Activated CD4-positive, alpha-beta T cell treated with anti-CD3 and anti-CD28 coated beads, Interleukin-2, amount 50 U/mL, for 1 hour (primary cell): ENCODE measurements around the gene BMP6.
A peak's percentile ranks its signal among the peaks of the same experiment; 100 is the strongest.

Source experiments
- DNase-seq: peaks from one replicate; pipeline ENCODE4 v3.0.0-alpha.2; 2020

Gene BMP6

DNA sequence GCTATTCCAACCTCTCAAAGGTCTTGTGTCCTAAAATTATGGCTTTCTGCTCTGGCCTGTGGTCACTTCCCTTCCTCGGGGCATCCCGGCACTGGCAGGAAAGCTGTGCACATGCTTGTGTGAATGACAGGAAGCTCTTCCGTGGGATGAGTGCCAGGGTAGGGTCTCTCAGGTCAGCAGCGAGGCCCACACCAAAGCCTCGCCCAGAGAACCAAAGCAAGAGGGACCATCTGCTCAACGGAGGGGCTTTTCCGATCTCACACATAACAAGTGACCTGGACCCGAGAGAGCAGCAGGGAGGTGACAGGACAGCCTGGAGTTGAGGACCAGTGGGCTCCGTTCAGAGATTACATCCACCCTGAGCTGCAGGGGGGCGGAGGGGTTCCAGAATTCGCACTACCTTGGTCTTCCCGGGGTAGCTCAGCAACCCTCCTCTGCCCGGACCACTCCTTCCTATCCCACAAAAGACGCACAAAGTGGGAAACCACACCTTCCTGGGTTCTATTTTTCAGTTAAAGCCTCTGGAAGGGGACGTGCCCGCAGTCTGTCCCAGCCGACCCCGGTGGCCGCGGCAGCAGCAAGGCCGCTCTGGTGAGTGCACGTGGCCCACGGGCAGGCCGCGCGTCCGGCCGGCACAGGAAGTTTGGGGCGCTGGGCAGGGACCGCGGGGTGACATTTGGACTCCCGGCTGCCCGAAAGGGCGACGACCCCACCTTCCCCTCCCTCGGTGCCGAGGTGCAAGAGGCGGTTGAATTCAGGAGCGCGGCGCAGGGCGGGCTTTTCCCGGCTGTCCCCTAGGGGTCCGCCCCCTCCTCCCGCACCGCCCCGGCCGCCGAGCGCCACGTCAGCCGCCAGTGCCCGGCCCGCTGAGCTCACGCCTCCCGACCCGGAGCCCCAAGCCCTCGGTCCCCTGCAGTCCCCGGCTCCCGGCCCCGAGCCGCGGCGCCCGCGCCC lies 183.7 kb downstream of the BMP6 start:
- peak; percentile 25 for DNase-seq

DNA sequence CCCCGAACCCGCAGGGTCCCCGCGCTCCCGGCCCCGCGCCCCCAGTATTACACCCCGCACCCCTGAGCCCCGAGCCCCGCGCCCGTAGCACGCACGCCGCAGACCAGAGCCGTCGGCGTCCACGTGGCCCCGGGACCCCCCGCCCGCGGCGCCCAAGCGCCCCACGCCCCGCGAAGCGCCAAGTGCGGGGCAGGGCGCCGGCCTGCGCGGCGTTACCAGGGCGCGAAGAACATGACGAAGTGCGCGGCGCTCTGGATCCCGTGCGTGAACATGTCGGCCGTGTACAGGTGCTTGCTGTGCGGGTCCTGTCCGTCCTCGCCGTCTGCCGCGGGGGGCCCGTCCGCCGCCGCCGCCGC lies 184.4 kb downstream of the BMP6 start:
- DNase-seq: no peak

DNA sequence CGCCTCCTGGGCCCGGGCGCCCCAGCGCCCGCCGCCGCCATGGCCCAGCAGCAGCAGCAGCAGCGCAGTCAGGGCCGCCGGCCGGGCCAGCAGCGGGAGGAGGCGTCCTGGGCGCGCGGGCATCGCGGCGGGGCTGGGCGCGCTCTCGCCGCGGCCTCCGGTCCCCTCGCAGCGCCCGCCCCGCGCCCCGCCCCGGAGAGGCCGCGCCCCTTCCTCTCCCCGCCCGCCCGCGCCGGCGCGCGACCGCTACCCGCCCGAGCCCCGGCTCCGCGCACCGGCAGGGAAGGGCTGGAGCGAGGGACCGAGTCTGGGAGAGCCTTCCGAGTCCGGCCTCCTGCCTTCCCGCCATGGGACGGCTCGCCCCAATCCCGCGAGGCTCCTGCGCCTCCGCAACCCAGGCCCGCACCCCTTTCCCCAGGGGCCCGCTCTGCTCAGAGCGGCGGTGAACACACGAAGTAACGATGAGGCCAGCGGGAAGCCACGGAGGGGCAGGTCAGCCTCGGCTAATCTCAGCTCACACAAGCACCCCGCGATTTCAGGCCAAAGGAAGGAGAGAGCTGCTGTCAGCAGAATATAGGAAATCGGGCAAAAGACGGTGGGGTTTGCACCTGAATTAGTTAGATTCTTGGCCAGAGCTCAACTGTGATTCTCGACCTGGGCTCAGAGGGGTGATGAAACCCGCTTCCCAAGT lies 184.9 kb downstream of the BMP6 start, which contains the start of gene TXNDC5:
TSS of gene TXNDC5 (minus strand) at position 135 of the 691 bp plus-strand sequence. CDS start at position 123, 12 bp downstream.
- DNase-seq: peak; percentile 61

DNA sequence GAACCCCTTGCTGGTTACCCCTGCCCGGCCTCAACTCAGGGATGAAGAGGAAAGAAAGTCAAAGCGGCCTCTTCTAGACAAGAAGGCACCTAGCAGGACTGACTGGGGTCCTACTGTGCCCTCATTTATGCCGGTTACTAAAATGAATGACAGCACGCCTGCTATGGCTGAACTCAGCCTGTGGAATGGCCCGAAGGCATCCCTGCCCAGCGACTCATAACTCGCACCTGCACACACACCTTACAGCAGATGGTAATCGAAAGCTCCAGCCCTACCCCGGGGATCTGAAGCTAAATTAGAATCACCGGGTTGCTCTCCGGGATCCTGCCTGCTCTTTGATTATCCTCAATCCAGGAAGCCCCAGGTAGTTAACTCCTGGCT lies 185.4 kb downstream of the BMP6 start:
- DNase-seq: no peak

DNA sequence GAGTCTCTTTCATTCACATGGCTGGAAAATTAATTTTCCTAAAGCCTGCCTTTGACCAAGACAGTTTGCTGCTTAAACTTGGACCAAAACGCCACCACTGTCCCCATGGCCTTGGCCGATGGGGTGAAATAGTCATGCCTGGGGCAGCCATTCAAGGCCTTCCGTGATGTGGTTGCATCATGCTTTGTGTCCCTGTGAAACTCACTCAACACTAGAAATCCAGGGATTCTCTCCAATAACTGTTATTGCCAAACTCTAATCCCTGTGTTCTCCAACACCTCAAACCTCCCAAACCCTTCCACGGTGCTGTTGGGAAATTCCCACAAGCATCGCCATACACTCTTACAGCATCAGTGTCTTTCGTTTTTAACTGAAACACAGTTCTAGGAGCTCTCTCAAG lies 186.1 kb downstream of the BMP6 start:
- DNase-seq: no peak

DNA sequence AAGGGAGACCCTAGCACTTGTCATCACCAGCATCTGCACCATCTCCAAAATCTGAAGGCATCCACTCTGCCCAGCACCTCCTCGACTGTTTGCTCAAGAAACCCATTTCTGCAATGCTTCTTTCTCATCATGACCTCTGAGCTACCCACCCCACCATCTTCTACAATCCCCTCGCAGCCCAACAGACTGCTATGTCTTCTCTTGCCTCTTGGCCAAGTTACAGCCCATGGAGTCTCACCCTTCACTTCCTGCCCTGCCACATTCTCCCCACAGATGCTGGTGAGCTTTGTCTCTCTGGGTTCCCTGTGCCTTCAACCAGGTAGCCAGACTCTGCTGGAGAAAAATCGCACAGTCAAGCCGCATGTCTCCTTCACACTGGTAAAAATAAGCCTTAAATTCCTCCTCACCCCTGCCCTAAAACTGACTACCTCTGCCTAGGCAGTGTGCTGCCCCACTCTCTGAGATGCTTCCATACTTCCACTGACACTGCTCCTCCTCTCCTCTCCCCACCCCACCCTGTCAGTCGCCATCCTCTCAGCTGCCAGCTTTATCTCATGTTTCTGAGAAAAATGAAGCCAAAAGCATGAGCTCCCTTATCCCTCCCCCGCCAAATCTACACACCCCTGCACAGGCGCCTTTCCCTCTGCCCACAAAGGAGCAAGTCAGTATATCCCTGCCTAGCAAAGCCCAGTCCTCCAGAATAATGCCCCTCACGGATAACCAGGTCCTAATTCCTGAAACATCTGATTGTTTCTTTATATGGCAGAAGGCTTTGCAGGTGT lies 187.0 kb downstream of the BMP6 start:
- DNase-seq: no peak

DNA sequence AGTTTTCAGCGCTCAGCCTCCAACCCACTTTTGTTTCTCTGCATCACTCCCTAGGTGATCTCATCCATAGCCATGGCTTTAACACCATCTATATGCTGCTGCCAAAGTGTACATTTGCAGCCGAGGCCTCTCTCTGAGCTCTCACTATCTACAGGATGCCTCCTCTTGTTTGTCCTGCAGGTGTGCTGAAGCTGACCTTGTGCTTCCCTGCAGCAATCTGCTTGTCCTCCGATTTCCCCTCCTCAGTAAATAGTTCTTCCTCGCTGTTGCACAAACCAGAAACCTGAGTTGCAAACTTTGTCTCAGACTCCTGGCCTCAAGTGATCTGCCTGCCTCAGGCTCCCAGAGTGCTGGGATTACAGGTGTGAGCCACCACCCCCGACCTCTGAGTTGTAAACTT lies 188.4 kb downstream of the BMP6 start:
- no peak for DNase-seq

DNA sequence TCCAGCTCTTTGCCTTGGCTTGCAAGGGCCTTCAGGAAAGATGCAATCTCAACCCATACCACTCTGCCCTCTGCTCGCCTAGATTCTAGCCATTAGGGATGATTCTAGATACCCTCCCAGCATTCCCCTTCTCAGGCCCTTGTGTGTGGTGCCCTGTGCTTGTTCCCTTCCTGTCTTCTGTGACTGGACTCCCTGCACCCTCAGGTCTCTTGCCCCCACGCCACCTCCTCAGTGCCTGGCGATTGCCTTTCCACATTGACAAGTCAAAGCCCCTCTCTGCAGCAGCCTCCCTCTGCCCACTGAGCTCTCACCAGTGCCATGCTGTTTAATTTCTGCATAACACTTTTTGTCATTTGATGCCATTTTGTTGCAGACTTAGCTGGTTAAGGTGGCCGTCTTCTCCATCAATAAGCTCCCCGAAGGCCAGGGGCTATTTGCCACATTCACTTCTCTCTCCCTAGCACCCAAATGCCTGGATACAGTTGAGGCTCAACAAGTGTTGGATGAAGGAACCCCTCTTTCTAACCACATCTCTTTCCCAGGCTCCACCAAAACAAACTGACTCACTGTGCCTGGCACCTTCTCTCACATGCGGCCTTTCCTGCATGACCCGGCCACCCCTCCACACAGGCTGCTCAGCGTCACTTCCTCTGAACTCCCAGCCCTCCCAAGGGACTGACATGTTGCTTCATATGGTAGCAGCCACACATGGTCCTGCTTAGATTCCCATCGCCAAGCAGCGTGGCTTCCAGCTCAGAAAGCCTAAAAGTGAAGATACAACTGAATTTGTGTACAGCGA lies 189.3 kb downstream of the BMP6 start:
- no peak for DNase-seq

DNA sequence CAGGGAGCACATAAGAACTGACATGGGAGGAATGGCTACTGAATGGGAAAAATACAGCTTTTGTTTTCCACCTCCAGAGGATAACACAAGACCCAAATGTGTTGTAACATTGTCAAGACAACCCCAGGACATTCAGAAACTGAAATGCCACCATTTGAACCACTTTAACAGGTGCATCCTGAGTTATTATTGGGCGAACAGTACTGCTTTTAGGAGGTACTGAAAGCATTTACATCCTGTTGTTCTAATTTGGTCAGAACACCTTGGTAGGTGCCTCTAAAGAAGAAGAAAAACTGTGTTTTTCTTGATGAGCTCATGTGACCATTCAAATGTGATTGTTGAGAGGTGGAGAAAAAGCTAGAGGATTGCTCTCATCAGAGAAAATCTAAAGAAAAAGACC lies 191.1 kb downstream of the BMP6 start:
- no peak for DNase-seq

DNA sequence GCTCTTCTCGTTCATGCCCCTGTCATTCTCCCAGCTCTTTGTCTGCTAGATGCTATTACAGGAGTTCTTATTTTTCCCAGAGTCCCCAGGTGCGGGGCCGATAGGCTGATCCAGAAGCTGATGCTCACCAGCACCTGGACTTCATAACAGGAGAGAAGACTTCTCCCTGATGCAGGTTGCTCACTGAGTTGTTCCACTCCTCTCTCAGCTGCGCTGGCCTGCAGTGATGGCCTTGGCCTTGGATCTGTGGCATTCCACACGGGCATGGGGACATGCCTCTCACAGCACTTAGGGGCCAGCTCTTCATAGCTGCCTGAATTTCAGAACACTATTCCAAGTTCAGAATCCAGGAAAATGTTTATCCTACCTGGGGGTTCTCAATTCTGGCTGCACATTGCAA lies 191.8 kb downstream of the BMP6 start:
- no peak for DNase-seq

DNA sequence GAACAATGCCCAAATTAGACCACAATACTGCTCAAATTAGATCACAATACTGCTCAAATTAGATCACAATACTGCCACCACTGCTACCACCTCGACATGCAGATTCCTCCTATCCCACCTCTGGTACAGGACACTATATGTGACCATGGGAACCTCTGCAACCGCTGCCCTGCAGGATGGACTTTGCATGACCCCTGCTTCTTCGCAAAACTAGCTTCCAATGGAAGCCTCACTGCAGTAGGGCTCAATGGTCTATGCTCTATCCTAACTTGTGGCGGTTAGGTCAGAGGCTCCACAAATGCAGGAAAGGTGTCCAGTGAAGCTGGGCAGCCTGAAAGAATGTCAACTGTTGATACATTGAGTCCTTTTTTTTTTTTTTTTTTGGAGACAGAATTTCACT lies 192.5 kb downstream of the BMP6 start:
- DNase-seq: no peak

DNA sequence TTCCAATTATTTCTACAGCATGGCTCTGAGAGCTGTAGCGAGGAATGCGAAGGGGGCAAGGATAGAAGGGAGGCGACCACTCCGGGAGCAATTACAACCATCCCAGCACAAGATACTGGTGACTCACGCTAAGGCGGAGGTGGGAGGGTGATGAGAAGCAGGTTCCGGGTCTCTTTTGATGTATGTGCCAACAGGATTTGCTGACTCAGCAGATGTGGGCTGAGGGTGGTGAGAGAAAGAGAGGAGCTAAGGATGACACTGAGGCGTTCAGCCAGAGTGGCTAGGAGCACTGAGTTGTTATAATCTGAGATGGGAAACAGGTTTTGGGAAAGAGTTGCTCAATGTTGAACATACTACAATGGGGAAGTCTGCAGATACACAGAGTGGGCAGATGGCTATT lies 194.0 kb downstream of the BMP6 start:
- DNase-seq: no peak

DNA sequence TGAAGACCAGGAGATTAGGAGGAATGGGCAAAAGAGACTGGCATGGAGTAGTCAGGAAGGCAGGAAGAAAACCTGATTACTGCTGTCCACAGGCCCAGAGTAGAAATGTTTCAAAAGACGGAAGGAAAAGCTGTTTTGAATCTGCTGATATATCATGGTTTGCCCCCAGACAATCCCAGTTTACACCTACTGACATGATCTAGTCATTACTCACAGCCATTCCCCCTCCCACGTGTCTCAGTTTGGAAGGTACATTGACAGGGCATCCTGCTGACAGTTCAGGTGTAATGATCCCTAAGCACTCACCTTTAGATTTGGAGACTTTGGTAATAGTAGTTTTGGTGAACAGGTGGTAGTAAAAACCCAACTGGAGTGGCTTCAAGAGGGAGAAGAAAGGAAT lies 194.5 kb downstream of the BMP6 start:
- DNase-seq: no peak

DNA sequence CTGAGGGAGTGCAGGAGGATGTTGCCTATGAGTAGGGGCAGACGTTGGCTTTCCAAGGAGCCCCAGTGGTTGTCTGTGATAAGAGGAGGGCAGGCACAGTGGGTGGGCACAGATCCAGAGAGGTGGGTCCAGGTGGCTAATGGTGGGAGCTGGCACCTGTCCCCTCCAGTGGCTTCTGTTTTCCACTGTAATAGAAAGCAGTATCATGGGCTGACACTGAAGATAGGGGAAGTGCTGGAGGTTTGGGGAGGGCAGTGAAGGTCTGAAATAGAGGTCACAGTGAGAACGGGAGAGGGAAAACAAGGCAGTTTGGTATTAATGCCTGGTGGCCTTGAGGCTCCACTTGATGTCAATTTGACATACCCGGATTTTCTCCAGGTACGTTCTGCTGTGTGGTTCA lies 195.1 kb downstream of the BMP6 start:
- no peak for DNase-seq

DNA sequence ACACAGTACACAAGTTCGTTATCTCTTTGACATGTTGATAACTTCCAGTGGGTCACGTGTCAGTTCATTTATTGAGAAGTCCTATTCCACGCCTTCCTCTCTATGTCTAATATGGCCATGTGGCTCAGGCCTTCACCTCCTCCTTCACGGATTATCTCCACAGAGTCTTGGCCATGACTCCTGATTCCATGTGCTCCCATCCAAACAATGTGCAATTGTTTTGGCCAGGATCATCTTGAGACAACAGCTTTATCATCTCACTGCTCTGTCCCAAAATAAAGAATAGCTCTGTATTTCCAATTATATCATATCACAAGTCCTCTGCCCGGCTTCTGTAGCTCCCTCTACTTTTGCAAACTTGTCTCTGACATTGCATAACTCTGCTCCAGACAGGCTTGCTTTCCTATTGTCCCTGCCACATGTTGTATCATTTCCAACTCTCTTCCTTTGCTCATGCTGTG lies 195.8 kb downstream of the BMP6 start:
- DNase-seq: no peak

DNA sequence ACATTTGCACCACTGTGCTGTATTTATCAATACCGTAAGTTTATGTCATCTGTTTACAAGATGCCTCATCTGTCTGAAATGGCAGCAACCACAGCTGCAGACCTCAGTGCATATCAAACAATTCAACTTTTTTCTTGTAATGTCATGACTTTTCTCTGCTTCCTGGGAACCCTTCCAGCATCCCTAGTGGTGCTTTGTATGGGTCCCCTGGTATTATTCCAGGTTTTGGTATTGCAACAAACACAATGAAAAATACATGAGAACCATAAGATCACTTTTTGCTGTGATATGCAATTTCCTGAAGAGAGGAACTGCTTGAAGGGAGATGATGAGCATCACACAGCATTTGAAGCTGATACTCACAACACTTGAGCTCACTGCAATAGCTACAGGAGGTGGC lies 196.7 kb downstream of the BMP6 start:
- DNase-seq: no peak

DNA sequence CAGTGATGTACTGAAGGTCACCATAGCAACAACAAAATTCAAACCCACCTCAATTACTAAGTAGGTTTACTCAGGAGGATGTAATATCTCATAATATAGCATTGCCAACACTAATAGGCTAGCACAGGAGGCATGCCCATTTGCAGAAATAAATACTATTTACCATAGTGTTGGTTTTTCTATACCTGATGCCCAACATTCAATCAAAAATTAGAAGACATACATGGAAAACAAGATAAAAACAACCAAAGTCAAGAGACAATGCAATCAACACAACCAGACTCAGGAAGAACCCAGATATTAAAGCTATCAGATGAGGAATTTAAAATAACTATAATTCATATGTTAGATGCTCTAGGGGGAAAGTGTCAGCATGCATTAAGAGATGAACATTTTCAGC lies 199.0 kb downstream of the BMP6 start:
- no peak for DNase-seq
